ENCODE measurements around the gene FYB2. TPM values are rescaled to one million over a fixed set of nuclear protein-coding genes. Genes with fewer than 3 reads are reported as not detected.

FYB2 gene
- total RNA-seq, 1 experiment from 2014 or later: 0.48 TPM

- Histone ChIP-seq H2BK12ac (ENCODE audit: insufficient read length, low read depth, low read length) (no peak overlapping the region), H3K9me3 (ENCODE audit: control insufficient read depth, low read depth, low read length) (no peaks in the 10 kb centered on the region), H2BK120ac (ENCODE audit: low read depth, low read length, poor library complexity, severe bottlenecking) (no peak overlapping the region), H3K4me1 (ENCODE audit: insufficient read depth, low read length) (no peaks in the 10 kb centered on the region), H3K9ac (ENCODE audit: extremely low read depth, insufficient read length, low read length) (no peak overlapping the region), H2AK5ac (ENCODE audit: insufficient read length, low read length) (no peak overlapping the region), H3K27me3 (ENCODE audit: insufficient read depth, low read length) (no peaks in the 10 kb centered on the region), H3K79me2 (ENCODE audit: insufficient read depth, low read length) (no peaks in the 10 kb centered on the region), H3K79me1 (ENCODE audit: insufficient read depth, low read depth, low read length, poor library complexity, severe bottlenecking) (no peaks in the 10 kb centered on the region), H3K23me2 (ENCODE audit: insufficient read length, low read depth, low read length, poor library complexity, severe bottlenecking) (no peaks in the 10 kb centered on the region), H4K20me1 (ENCODE audit: control insufficient read depth, insufficient read depth, insufficient read length) (no peaks in the 10 kb centered on the region), H3K27ac (ENCODE audit: insufficient read length, low read depth, low read length) (no peak overlapping the region), H4K5ac (ENCODE audit: insufficient read length, low read depth, low read length) (no peak overlapping the region), H4K8ac (replicated peaks; ENCODE audit: insufficient read length, low read depth, low read length) (no peak overlapping the region), H2BK15ac (ENCODE audit: low read depth, low read length) (no peak overlapping the region), H3K4ac (ENCODE audit: low read depth, low read length) (no peak overlapping the region), H3K18ac (ENCODE audit: insufficient read length, low read depth, low read length) (no peak overlapping the region), H2BK20ac (ENCODE audit: low read depth, low read length, poor library complexity, severe bottlenecking) (no peak overlapping the region), H3K4me2 (ENCODE audit: insufficient read depth, insufficient read length, low read length) (no peak overlapping the region), H2AFZ (ENCODE audit: low read length) (no peak overlapping the region), H3K56ac (ENCODE audit: insufficient read length, low read depth, low read length) (no peak overlapping the region), H3K23ac (ENCODE audit: insufficient read length, low read depth, low read length) (no peak overlapping the region), H2BK5ac (ENCODE audit: insufficient read length, low read length) (no peak overlapping the region), H3K14ac (ENCODE audit: insufficient read depth, low read length) (no peak overlapping the region), H3T11ph (ENCODE audit: low read length) (no peak overlapping the region), H4K91ac (ENCODE audit: insufficient read length, low read depth, low read length) (no peak overlapping the region)
- no peak for DNase-seq
- no peaks in the 10 kb centered on the region for H3K36me3 Mint-ChIP-seq (ENCODE audit: insufficient read depth in 1 of 3, low read depth in 3 of 3)
- H3K4me3 Mint-ChIP-seq: no peak overlapping the region
- no CpG with 5 or more reads among the region's 4 CpGs for WGBS (ENCODE audit: extremely low coverage, insufficient read length, low lambda C conversion rate)
- H3K27me3 Mint-ChIP-seq (ENCODE audit: low read depth): peaks cover 8% of the 10 kb centered on the region
- H3K27ac Mint-ChIP-seq: no peak overlapping the region
- no peaks in the 10 kb centered on the region for H3K9me3 Mint-ChIP-seq
- TF ChIP-seq, protein P1, sequence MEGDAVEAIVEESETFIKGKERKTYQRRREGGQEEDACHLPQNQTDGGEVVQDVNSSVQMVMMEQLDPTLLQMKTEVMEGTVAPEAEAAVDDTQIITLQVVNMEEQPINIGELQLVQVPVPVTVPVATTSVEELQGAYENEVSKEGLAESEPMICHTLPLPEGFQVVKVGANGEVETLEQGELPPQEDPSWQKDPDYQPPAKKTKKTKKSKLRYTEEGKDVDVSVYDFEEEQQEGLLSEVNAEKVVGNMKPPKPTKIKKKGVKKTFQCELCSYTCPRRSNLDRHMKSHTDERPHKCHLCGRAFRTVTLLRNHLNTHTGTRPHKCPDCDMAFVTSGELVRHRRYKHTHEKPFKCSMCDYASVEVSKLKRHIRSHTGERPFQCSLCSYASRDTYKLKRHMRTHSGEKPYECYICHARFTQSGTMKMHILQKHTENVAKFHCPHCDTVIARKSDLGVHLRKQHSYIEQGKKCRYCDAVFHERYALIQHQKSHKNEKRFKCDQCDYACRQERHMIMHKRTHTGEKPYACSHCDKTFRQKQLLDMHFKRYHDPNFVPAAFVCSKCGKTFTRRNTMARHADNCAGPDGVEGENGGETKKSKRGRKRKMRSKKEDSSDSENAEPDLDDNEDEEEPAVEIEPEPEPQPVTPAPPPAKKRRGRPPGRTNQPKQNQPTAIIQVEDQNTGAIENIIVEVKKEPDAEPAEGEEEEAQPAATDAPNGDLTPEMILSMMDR (conservative IDR thresholded peaks at IDR 0.05): no peak
- peaks cover 5% of the 10 kb centered on the region in 2 experiments; a peak in 2 of 4 replicates for H3K4me1 Mint-ChIP-seq
These were observed 10.8 kb upstream of the FYB2 start for GRCh38 chr1:56830052-56830451.

Measured in H9 (cell line).